Vagina (tissue), 2 donors: ENCODE measurements around the gene SLC37A1. TPM values are rescaled to one million over a fixed set of nuclear protein-coding genes. Genes with fewer than 3 reads are reported as not detected.

Experiments used
- DNase-seq, 2 donors: peaks; one replicate each; pipeline ENCODE4 v3.0.0-alpha.2; 2017; ENCODE audit errors: extremely low spot score in 2 of 2
- H3K27ac ChIP-seq: fragments of 200-600 bp; sonication (generic); one replicate; pipeline ENCODE4 v1.5.1; 2019
- H3K27me3 ChIP-seq: fragments of 200-600 bp; sonication (generic); one replicate; pipeline ENCODE4 v1.5.1; 2019
- H3K36me3 ChIP-seq, 2 donors: fragments of 200-600 bp; sonication (generic); one replicate each; pipeline ENCODE4 v1.5.1; 2017 to 2019
- H3K4me1 ChIP-seq: fragments of 200-600 bp; sonication (generic); one replicate; pipeline ENCODE4 v1.5.1; 2019
- H3K4me3 ChIP-seq, 2 donors: fragments of 200-600 bp; sonication (generic); 1 replicate in 1 of 2; 2 replicates in 1 of 2; pipeline ENCODE4 v1.5.1; 2016 to 2019
- H3K9me3 ChIP-seq: fragments of 200-600 bp; sonication (generic); one replicate; pipeline ENCODE4 v1.5.1; 2019
- CTCF ChIP-seq, 3 experiments: fragments of 450-650 bp in 2 of 3; fragments of 200-600 bp in 1 of 3; sonication (generic) in 1 of 3; IDR thresholded peaks; one replicate each; pipeline ENCODE4 v1.5.1; 2017 to 2019; ENCODE audit warnings: antibody characterized with exemption in 3 of 3, mild to moderate bottlenecking in 2 of 3, moderate library complexity in 2 of 3
- POLR2A ChIP-seq, 2 donors: fragments of 450-650 bp; IDR thresholded peaks; one replicate each; pipeline ENCODE4 v1.6.1; 2017; ENCODE audit warnings: antibody characterized with exemption in 2 of 2, mild to moderate bottlenecking in 2 of 2, moderate library complexity in 2 of 2
- POLR2AphosphoS5 ChIP-seq, 2 donors: sonication (generic); formaldehyde crosslinking; IDR thresholded peaks; one replicate each; pipeline ENCODE4 v1.9.0; 2017; ENCODE audit warnings: antibody characterized with exemption in 2 of 2, mild to moderate bottlenecking in 2 of 2, low read depth in 1 of 2; ENCODE audit not compliant: insufficient read depth in 1 of 2
- intact Hi-C: fragments of 100-400 bp; cut with DNase I; formaldehyde crosslinking; loops from one replicate; pipeline ENCODE4 v1.15.1; 2023
- total RNA-seq: library from RNA; depleted of rRNA; stranded (reverse); fragments of >200 nt; gene quantifications from one replicate; pipeline ENCODE4 v1.2.3, GENCODE V29; 2016

SLC37A1 gene
- total RNA-seq, 1 donor from 2014 or later, result 11.8 TPM

DNA sequence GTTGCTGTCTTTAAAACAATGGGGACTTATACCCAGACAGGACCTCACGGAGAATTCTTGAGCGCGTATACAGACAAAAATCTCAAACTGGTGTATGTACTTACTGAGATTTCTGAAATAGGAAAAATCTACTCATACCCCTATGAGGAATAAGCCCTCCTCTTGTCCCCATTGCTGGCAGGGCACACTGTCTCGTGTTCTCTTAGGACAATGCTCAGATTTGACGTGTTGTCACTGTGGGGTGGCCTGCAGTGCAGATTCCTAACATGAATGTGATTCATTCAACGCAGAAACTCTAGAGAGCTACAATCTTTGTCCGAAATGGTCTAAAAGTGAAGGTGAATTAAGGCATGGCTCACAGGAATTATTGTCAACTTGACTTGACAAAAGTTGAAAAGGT is 108.6 kb downstream of the SLC37A1 start:
- TF ChIP-seq POLR2AphosphoS5 (IDR thresholded peaks at IDR 0.05; ENCODE audit: insufficient read depth in 1 of 2, low read depth in 1 of 2) (no peak), CTCF (IDR thresholded peaks at IDR 0.05) (no peak), POLR2A (IDR thresholded peaks at IDR 0.05) (no peak)
- Histone ChIP-seq H3K4me3 (no peak overlapping the region), H3K27me3 (no peaks in the 10 kb centered on the region), H3K36me3 (no peaks in the 10 kb centered on the region), H3K4me1 (no peaks in the 10 kb centered on the region), H3K27ac (no peak overlapping the region), H3K9me3 (no peaks in the 10 kb centered on the region)
- intact Hi-C loops, result no loop called here
- no peak for DNase-seq

DNA sequence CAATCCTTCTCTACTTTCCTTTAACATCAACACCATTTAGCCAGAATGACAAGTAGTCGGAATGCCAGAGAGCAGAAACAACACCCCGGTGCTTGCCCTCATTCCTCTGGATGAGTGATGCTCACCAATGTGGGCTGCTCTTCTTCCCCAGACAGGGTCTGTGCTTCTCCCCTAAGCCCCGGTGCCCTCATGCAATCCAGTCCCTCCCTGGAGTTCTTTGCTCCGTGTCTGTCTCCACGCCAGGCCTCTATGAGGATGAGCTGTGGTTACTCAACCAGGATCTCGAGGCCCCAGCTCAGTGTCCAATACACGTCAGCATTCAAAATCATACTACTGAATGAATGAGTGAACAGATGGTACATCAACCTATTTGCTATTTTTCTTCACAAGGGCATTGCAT is 110.0 kb downstream of the SLC37A1 start:
- H3K9me3 ChIP-seq, result no peaks in the 10 kb centered on the region

GRCh38 chr21:42624095-42624790 is 110.6 kb downstream of the SLC37A1 start:
- intact Hi-C loops, result no loop called here
- Histone ChIP-seq H3K27me3 (no peaks in the 10 kb centered on the region), H3K4me1 (no peaks in the 10 kb centered on the region), H3K27ac (no peak overlapping the region), H3K4me3 (no peak overlapping the region), H3K36me3 (no peaks in the 10 kb centered on the region), H3K9me3 (no peaks in the 10 kb centered on the region)
- no peak for DNase-seq
- TF ChIP-seq CTCF (IDR thresholded peaks at IDR 0.05), result no peak
- TF ChIP-seq POLR2A (IDR thresholded peaks at IDR 0.05), result no peak
- TF ChIP-seq POLR2AphosphoS5 (IDR thresholded peaks at IDR 0.05; ENCODE audit: insufficient read depth in 1 of 2, low read depth in 1 of 2), result no peak

More for the DNA sequence above, 110.0 kb downstream of the SLC37A1 start:
- Histone ChIP-seq H3K4me3 (no peak overlapping the region), H3K27ac (no peak overlapping the region), H3K27me3 (no peaks in the 10 kb centered on the region), H3K4me1 (no peaks in the 10 kb centered on the region), H3K36me3 (no peaks in the 10 kb centered on the region)
- intact Hi-C loops, result no loop called here
- DNase-seq, result no peak
- no peak for TF ChIP-seq POLR2A (IDR thresholded peaks at IDR 0.05)
- no peak for TF ChIP-seq POLR2AphosphoS5 (IDR thresholded peaks at IDR 0.05; ENCODE audit: insufficient read depth in 1 of 2, low read depth in 1 of 2)
- no peak for TF ChIP-seq CTCF (IDR thresholded peaks at IDR 0.05)

GRCh38 chr21:42624936-42625335 is 111.3 kb downstream of the SLC37A1 start:
- TF ChIP-seq POLR2A (IDR thresholded peaks at IDR 0.05), result no peak
- no peak overlapping the region for H3K4me3 ChIP-seq
- H3K9me3 ChIP-seq, result no peaks in the 10 kb centered on the region
- H3K27me3 ChIP-seq, result no peaks in the 10 kb centered on the region
- H3K36me3 ChIP-seq, result no peaks in the 10 kb centered on the region
- H3K27ac ChIP-seq, result no peak overlapping the region
- intact Hi-C loops, result no loop called here
- no peaks in the 10 kb centered on the region for H3K4me1 ChIP-seq
- DNase-seq, result no peak

- no peaks in the 10 kb centered on the region for H3K36me3 ChIP-seq
- no peaks in the 10 kb centered on the region for H3K27me3 ChIP-seq
- H3K4me1 ChIP-seq, result no peaks in the 10 kb centered on the region
- TF ChIP-seq POLR2A (IDR thresholded peaks at IDR 0.05) (no peak), CTCF (IDR thresholded peaks at IDR 0.05) (no peak)
- intact Hi-C loops, result no loop called here
- no peak overlapping the region for H3K4me3 ChIP-seq
- no peak for DNase-seq
- H3K9me3 ChIP-seq, result no peaks in the 10 kb centered on the region
- no peak overlapping the region for H3K27ac ChIP-seq
Measured at GRCh38 chr21:42626171-42626570, 112.5 kb downstream of the SLC37A1 start.
